ENCODE measurements around the gene HSD17B8. TPM values are rescaled to one million over a fixed set of nuclear protein-coding genes. Genes with fewer than 3 reads are reported as not detected.

HSD17B8 gene
- total RNA-seq, 1 experiment from 2014 or later, result not detected

GRCh38 chr6:33198853-33199436 is 5.5 kb upstream of the HSD17B8 start:
- no peaks in the 10 kb centered on the region for H3K9me3 ChIP-seq
- no peak for DNase-seq
- H3K27me3 ChIP-seq, result no peaks in the 10 kb centered on the region
- H3K36me3 ChIP-seq, result peaks cover 86% of the 10 kb centered on the region
- peak overlapping the region; percentile 96 for H3K4me3 ChIP-seq

- peaks cover 86% of the 10 kb centered on the region for H3K36me3 ChIP-seq
- no peaks in the 10 kb centered on the region for H3K27me3 ChIP-seq
- peak overlapping the region; percentile 96 for H3K4me3 ChIP-seq
- DNase-seq, result peak; percentile 98
- H3K9me3 ChIP-seq, result no peaks in the 10 kb centered on the region
Observed at GRCh38 chr6:33199687-33200218, 4.7 kb upstream of the HSD17B8 start.

- peak; percentile 100 for DNase-seq
- Histone ChIP-seq H3K9me3 (no peaks in the 10 kb centered on the region), H3K36me3 (peaks cover 86% of the 10 kb centered on the region), H3K27me3 (no peaks in the 10 kb centered on the region), H3K4me3 (peak within 1 kb of the TSS; percentile 96)
Observed at GRCh38 chr6:33200219-33201146, 4.0 kb upstream of the HSD17B8 start, which contains the start of the genes RXRB and SLC39A7. RXRB (minus strand) TSS chr6:33200665; CDS start chr6:33200476, 189 bp downstream. SLC39A7 (plus strand) TSS chr6:33200867; CDS start chr6:33201246, 379 bp downstream.

GRCh38 chr6:33201147-33201545 is 3.3 kb upstream of the HSD17B8 start:
- Histone ChIP-seq H3K36me3 (peaks cover 81% of the 10 kb centered on the region), H3K9me3 (no peaks in the 10 kb centered on the region), H3K4me3 (peak overlapping the region; percentile 96), H3K27me3 (no peaks in the 10 kb centered on the region)
- peak; percentile 56 for DNase-seq

- Histone ChIP-seq H3K36me3 (peaks cover 74% of the 10 kb centered on the region), H3K27me3 (no peaks in the 10 kb centered on the region), H3K4me3 (peak overlapping the region; percentile 96), H3K9me3 (no peaks in the 10 kb centered on the region)
- DNase-seq, result no peak
Observed at GRCh38 chr6:33201935-33202334, 2.5 kb upstream of the HSD17B8 start.

- Histone ChIP-seq H3K4me3 (no peak overlapping the region), H3K36me3 (peaks cover 65% of the 10 kb centered on the region), H3K9me3 (no peaks in the 10 kb centered on the region), H3K27me3 (no peaks in the 10 kb centered on the region)
- no peak for DNase-seq
Observed at GRCh38 chr6:33202799-33203198, 1.7 kb upstream of the HSD17B8 start.

DNA sequence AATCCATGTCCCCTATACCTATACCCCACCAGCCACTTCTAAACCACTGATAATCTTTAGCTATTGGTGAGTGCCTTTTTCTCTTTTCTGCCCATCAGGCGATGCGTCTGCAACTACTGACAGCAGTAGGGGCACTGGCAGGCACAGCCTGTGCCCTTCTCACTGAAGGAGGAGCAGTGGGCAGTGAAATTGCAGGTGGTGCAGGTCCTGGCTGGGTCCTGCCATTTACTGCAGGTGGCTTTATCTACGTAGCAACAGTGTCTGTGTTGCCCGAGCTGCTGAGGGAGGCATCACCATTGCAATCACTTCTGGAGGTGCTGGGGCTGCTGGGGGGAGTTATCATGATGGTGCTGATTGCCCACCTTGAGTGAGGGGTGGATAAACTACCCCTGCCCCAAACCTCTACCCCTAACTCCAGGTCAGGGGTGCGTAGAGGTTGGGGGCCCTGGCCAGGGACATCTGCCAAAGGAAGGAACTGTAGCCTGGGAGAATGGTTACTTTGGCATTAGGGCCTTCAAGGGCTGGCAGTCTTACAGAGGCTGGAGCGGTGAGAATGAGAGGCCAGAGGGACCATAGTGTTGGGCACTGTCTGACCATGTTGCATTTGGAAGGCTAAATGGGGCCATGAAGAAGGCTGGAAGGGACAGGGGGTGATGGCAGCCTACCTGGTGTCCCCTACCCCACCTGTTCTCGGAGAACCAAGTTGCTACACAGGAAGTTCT is 851 bp upstream of the HSD17B8 start:
- no peaks in the 10 kb centered on the region for H3K9me3 ChIP-seq
- peaks cover 61% of the 10 kb centered on the region for H3K36me3 ChIP-seq
- DNase-seq, result no peak
- H3K4me3 ChIP-seq, result no peak overlapping the region
- H3K27me3 ChIP-seq, result no peaks in the 10 kb centered on the region

GRCh38 chr6:33204165-33204414 is 365 bp upstream of the HSD17B8 start:
- DNase-seq, result no peak
- Histone ChIP-seq H3K4me3 (no peak overlapping the region), H3K27me3 (no peaks in the 10 kb centered on the region), H3K36me3 (peaks cover 65% of the 10 kb centered on the region), H3K9me3 (no peaks in the 10 kb centered on the region)

DNA sequence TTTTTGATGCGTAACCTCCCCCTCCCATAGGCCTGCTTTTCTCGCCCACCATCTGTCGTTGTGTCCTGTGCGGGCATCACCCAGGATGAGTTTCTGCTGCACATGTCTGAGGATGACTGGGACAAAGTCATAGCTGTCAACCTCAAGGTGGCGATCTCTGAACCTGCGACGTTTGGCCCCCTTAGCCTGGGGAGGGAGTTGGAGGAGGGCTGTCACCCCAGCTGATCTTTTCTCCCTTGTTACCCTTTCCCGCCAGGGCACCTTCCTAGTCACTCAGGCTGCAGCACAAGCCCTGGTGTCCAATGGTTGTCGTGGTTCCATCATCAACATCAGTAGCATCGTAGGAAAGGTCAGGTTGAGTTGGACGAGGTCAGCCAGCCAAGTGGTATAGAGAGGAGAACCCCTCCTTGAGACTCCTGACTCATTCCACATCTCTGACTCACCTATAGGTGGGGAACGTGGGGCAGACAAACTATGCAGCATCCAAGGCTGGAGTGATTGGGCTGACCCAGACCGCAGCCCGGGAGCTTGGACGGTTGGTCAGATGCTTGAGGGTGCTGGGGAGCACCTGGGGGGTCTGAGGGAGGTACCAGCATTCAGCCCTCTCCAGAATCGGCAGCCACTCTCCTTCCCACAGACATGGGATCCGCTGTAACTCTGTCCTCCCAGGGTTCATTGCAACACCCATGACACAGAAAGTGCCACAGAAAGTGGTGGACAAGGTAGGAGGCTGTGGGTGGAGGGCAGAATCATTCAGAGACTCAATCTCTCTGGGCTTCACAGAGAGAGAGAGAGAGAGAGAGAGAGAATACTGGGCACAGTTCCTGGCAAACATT is 954 bp downstream of the HSD17B8 start:
- peak; percentile 58 for DNase-seq
- no peaks in the 10 kb centered on the region for H3K9me3 ChIP-seq
- H3K4me3 ChIP-seq, result no peak overlapping the region
- H3K27me3 ChIP-seq, result no peaks in the 10 kb centered on the region
- peaks cover 70% of the 10 kb centered on the region for H3K36me3 ChIP-seq

DNA sequence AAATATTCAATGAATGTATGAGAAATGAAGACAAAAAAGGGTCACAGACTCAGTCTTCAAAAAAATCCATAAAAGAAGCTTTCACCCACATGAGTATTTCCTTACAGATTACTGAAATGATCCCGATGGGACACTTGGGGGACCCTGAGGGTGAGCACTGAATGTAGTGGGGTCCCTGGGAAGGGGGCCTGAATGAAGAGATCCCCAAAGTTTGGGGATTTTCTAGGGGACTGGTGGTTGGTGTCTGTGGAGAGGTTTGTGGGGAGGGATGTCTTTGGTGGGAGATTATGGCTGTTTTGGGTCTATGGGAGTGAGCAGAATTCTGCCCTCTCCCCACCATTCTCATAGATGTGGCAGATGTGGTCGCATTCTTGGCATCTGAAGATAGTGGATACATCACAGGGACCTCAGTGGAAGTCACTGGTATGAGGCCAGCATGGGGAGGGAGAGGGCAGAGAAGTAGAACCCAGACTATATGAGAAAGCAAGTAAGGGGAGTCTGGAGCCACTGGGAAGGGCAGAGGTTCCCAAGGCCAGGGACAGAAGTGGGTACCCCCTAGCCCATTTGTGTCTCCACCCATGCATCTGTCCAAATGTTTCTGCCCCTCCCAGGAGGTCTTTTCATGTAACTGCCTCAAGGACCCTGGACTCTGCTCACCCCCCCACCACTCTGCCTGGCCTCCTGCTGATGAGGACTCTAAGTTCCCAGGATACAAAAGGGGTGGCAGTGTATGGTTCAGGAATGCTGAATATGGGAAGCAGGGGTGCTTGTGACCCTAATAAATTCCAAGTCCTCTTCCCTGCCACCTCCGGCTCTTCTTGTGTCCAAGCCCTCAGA is 1.8 kb downstream of the HSD17B8 start:
- Histone ChIP-seq H3K4me3 (peak overlapping the region; percentile 98), H3K9me3 (no peaks in the 10 kb centered on the region), H3K36me3 (peaks cover 72% of the 10 kb centered on the region), H3K27me3 (no peaks in the 10 kb centered on the region)
- no peak for DNase-seq

GRCh38 chr6:33206864-33207551 is 2.6 kb downstream of the HSD17B8 start:
- H3K4me3 ChIP-seq, result peak overlapping the region; percentile 98
- no peaks in the 10 kb centered on the region for H3K27me3 ChIP-seq
- no peaks in the 10 kb centered on the region for H3K9me3 ChIP-seq
- H3K36me3 ChIP-seq, result peaks cover 64% of the 10 kb centered on the region
- peak; percentile 78 for DNase-seq

DNA sequence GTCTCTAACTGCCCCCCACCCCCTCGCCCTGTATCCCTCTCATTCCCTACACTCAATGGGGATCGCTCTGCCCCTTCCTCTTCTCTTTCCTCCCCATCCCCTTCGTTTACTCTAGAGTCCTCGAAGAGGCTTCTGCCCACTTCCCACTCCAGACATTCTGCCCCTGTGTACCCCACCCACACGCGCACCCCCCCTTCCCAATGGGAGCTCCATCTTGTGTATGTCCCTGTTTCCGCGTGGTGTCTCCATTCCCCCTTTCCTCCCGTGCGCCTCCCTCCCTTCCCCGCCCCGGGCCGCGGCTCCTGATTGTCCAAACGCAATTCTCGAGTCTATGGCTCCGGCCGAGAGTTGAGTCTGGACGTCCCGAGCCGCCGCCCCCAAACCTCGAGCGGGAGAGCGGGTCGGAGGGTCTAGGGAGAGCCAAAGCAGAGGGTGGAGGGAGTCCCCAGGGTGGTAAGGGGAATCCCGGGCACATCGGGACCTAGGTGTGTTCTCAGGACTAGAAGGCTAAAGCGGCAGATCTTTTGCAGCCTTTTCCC is 3.2 kb downstream of the HSD17B8 start:
- Histone ChIP-seq H3K9me3 (no peaks in the 10 kb centered on the region), H3K27me3 (no peaks in the 10 kb centered on the region), H3K4me3 (peak overlapping the region; percentile 98), H3K36me3 (peaks cover 58% of the 10 kb centered on the region)
- peak; percentile 88 for DNase-seq

- DNase-seq, result peak; percentile 97
- Histone ChIP-seq H3K36me3 (peaks cover 51% of the 10 kb centered on the region), H3K4me3 (peak within 1 kb of the TSS; percentile 98), H3K9me3 (no peaks in the 10 kb centered on the region), H3K27me3 (no peaks in the 10 kb centered on the region)
Observed at GRCh38 chr6:33208091-33208967, 3.9 kb downstream of the HSD17B8 start, which contains the start of gene RING1. RING1 (plus strand) TSS chr6:33208500; CDS start chr6:33208823, 323 bp downstream.

GRCh38 chr6:33209856-33210255 is 5.4 kb downstream of the HSD17B8 start:
- Histone ChIP-seq H3K27me3 (peaks cover 2% of the 10 kb centered on the region; the same call in 1 of the 2 replicates), H3K9me3 (no peaks in the 10 kb centered on the region), H3K36me3 (peaks cover 36% of the 10 kb centered on the region), H3K4me3 (no peak overlapping the region)
- no peak for DNase-seq

Measured in MG63 (cell line).